ENCODE data around the gene CD151.
A peak's percentile ranks its signal among the peaks of the same experiment; 100 is the strongest.

Gene CD151

GRCh38 chr11:841981-842369, 9.2 kb downstream of the CD151 start:
- no peaks in the 10 kb centered on the region for H3K36me3 Mint-ChIP-seq
- peaks cover 16% of the 10 kb centered on the region for H3K4me1 Mint-ChIP-seq
- H3K9me3 Mint-ChIP-seq: no peaks in the 10 kb centered on the region
- no peaks in the 10 kb centered on the region for H3K27me3 Mint-ChIP-seq
- peak overlapping the region; percentile 84 for H3K27ac Mint-ChIP-seq
- H3K4me3 Mint-ChIP-seq: peak overlapping the region; percentile 88

- H3K27ac Mint-ChIP-seq: peak within 1 kb of the TSS; percentile 84
- H3K4me3 Mint-ChIP-seq: peak within 1 kb of the TSS; percentile 88
- no peaks in the 10 kb centered on the region for H3K27me3 Mint-ChIP-seq
- peaks cover 16% of the 10 kb centered on the region for H3K4me1 Mint-ChIP-seq
- no peaks in the 10 kb centered on the region for H3K9me3 Mint-ChIP-seq
- no peaks in the 10 kb centered on the region for H3K36me3 Mint-ChIP-seq
These were observed 9.7 kb downstream of the CD151 start, which contains the start of the genes POLR2L and TSPAN4 for GRCh38 chr11:842370-843002. Gene POLR2L, minus strand, starts transcription at chr11:842529. Its CDS starts 21 bp downstream, at chr11:842508. Gene TSPAN4, plus strand, starts transcription at chr11:842852. Its CDS starts 7,453 bp downstream, at chr11:850305.

GRCh38 chr11:843086-843734, 10.5 kb downstream of the CD151 start:
- Mint-ChIP-seq H3K9me3 (no peaks in the 10 kb centered on the region), H3K27ac (no peak overlapping the region), H3K4me1 (peaks cover 16% of the 10 kb centered on the region), H3K36me3 (no peaks in the 10 kb centered on the region), H3K4me3 (peak overlapping the region; percentile 75), H3K27me3 (no peaks in the 10 kb centered on the region)

GRCh38 chr11:843818-844692, 11.3 kb downstream of the CD151 start:
- Mint-ChIP-seq H3K36me3 (no peaks in the 10 kb centered on the region), H3K4me1 (peaks cover 20% of the 10 kb centered on the region), H3K9me3 (no peaks in the 10 kb centered on the region), H3K27me3 (no peaks in the 10 kb centered on the region), H3K4me3 (peak overlapping the region; percentile 75), H3K27ac (no peak overlapping the region)

- Mint-ChIP-seq H3K9me3 (no peaks in the 10 kb centered on the region), H3K4me3 (no peak overlapping the region), H3K36me3 (no peaks in the 10 kb centered on the region), H3K4me1 (peaks cover 20% of the 10 kb centered on the region), H3K27ac (no peak overlapping the region), H3K27me3 (no peaks in the 10 kb centered on the region)
These were observed 12.2 kb downstream of the CD151 start for GRCh38 chr11:844693-845644.

GRCh38 chr11:845872-846495, 13.2 kb downstream of the CD151 start:
- Mint-ChIP-seq H3K4me3 (no peak overlapping the region), H3K27ac (no peak overlapping the region), H3K9me3 (no peaks in the 10 kb centered on the region), H3K4me1 (peaks cover 10% of the 10 kb centered on the region), H3K36me3 (no peaks in the 10 kb centered on the region), H3K27me3 (no peaks in the 10 kb centered on the region)

GRCh38 chr11:846496-847098, 13.8 kb downstream of the CD151 start:
- Mint-ChIP-seq H3K4me1 (peaks cover 10% of the 10 kb centered on the region), H3K27ac (no peak overlapping the region), H3K27me3 (no peaks in the 10 kb centered on the region), H3K36me3 (no peaks in the 10 kb centered on the region), H3K9me3 (no peaks in the 10 kb centered on the region), H3K4me3 (no peak overlapping the region)

- Mint-ChIP-seq H3K27ac (no peak overlapping the region), H3K36me3 (no peaks in the 10 kb centered on the region), H3K9me3 (no peaks in the 10 kb centered on the region), H3K4me3 (no peak overlapping the region), H3K4me1 (peaks cover 10% of the 10 kb centered on the region), H3K27me3 (no peaks in the 10 kb centered on the region)
These were observed 15.1 kb downstream of the CD151 start for GRCh38 chr11:847876-848275.

GRCh38 chr11:848380-848931, 15.7 kb downstream of the CD151 start:
- Mint-ChIP-seq H3K4me3 (peak overlapping the region; percentile 61), H3K9me3 (no peaks in the 10 kb centered on the region), H3K27me3 (no peaks in the 10 kb centered on the region), H3K27ac (no peak overlapping the region), H3K36me3 (no peaks in the 10 kb centered on the region), H3K4me1 (peaks cover 8% of the 10 kb centered on the region)

GRCh38 chr11:849104-849824, 16.5 kb downstream of the CD151 start:
- H3K9me3 Mint-ChIP-seq: no peaks in the 10 kb centered on the region
- no peaks in the 10 kb centered on the region for H3K27me3 Mint-ChIP-seq
- no peaks in the 10 kb centered on the region for H3K36me3 Mint-ChIP-seq
- H3K4me3 Mint-ChIP-seq: peak overlapping the region; percentile 77
- H3K4me1 Mint-ChIP-seq: peaks cover 4% of the 10 kb centered on the region
- no peak overlapping the region for H3K27ac Mint-ChIP-seq

- H3K9me3 Mint-ChIP-seq: no peaks in the 10 kb centered on the region
- H3K4me3 Mint-ChIP-seq: peak overlapping the region; percentile 42
- no peak overlapping the region for H3K27ac Mint-ChIP-seq
- no peaks in the 10 kb centered on the region for H3K27me3 Mint-ChIP-seq
- H3K36me3 Mint-ChIP-seq: no peaks in the 10 kb centered on the region
- peaks cover 4% of the 10 kb centered on the region for H3K4me1 Mint-ChIP-seq
These were observed 17.4 kb downstream of the CD151 start for GRCh38 chr11:849951-850774.

- Mint-ChIP-seq H3K36me3 (no peaks in the 10 kb centered on the region), H3K4me1 (peaks cover 4% of the 10 kb centered on the region), H3K9me3 (no peaks in the 10 kb centered on the region), H3K4me3 (peak overlapping the region; percentile 39), H3K27ac (no peak overlapping the region), H3K27me3 (no peaks in the 10 kb centered on the region)
These were observed 18.3 kb downstream of the CD151 start for GRCh38 chr11:850775-851763.

Data from activated naive CD4-positive, alpha-beta T cell treated with anti-CD3 and anti-CD28 coated beads, Interleukin-2, amount 50 U/mL, for 24 hours (primary cell).